Stimulated activated CD4-positive, alpha-beta T cell treated with anti-CD3 and anti-CD28 coated beads, Interleukin-2, amount 100 ng/mL, for 48 hours (primary cell): Measurements from ENCODE around the gene ACOT7.

Source experiments
- DNase-seq, 2 donors: peaks; one replicate each; pipeline ENCODE4 v3.0.0-alpha.2; 2020

The ACOT7 gene

GRCh38 chr1:6359216-6360116 lies 34.1 kb downstream of the ACOT7 start:
- DNase-seq, result peak; percentile 36 to 41

GRCh38 chr1:6358757-6359201 lies 34.8 kb downstream of the ACOT7 start:
- peak in 1 of 2 donors; percentile 13 for DNase-seq

- no peak for DNase-seq
Measured at GRCh38 chr1:6358144-6358624, 35.4 kb downstream of the ACOT7 start.

GRCh38 chr1:6357243-6357936 lies 36.2 kb downstream of the ACOT7 start:
- no peak for DNase-seq

- no peak for DNase-seq
Measured at GRCh38 chr1:6355621-6356020, 37.9 kb downstream of the ACOT7 start.

GRCh38 chr1:6354659-6355317 lies 38.8 kb downstream of the ACOT7 start:
- DNase-seq, result no peak

- no peak for DNase-seq
Measured at GRCh38 chr1:6353955-6354658, 39.5 kb downstream of the ACOT7 start.

- no peak for DNase-seq
Measured at GRCh38 chr1:6353619-6353954, 40.0 kb downstream of the ACOT7 start.

- DNase-seq, result no peak
Measured at GRCh38 chr1:6352138-6352563, 41.4 kb downstream of the ACOT7 start.

- no peak for DNase-seq
Measured at GRCh38 chr1:6351480-6352137, 42.0 kb downstream of the ACOT7 start.

GRCh38 chr1:6350416-6351088 lies 43.0 kb downstream of the ACOT7 start:
- no peak for DNase-seq

GRCh38 chr1:6349254-6349943 lies 44.2 kb downstream of the ACOT7 start:
- DNase-seq, result no peak

GRCh38 chr1:6348511-6349191 lies 44.9 kb downstream of the ACOT7 start:
- peak; percentile 25 to 37 for DNase-seq

- peak; percentile 49 to 53 for DNase-seq
Measured at GRCh38 chr1:6347641-6348487, 45.7 kb downstream of the ACOT7 start.

- no peak for DNase-seq
Measured at GRCh38 chr1:6345460-6345859, 48.1 kb downstream of the ACOT7 start.

GRCh38 chr1:6345009-6345408 lies 48.6 kb downstream of the ACOT7 start:
- DNase-seq, result no peak

- DNase-seq, result peak; percentile 64
Measured at GRCh38 chr1:6343506-6344405, 49.8 kb downstream of the ACOT7 start.

GRCh38 chr1:6342056-6342455 lies 51.5 kb downstream of the ACOT7 start:
- DNase-seq, result no peak
